Uterus (tissue), 2 donors: ENCODE results near the gene PKD1.
"Not testable (repeated sequence)": the region's sequence is repeated elsewhere in the genome, so short reads cannot be mapped to it uniquely, and the experiment has no call there.

Source experiments
- POLR2A ChIP-seq, 2 donors: fragments of 450-650 bp; IDR thresholded peaks; one replicate each; pipeline ENCODE4 v1.6.1; 2016; ENCODE audit warnings: antibody characterized with exemption in 2 of 2, mild to moderate bottlenecking in 1 of 2, moderate library complexity in 1 of 2
- TF ChIP-seq, protein P1 (sequence below), 4 experiments: fragments of 200-600 bp in 2 of 4; fragments of 450-650 bp in 2 of 4; sonication (generic) in 2 of 4; IDR thresholded peaks; one replicate each; pipeline ENCODE4 v1.5.1; 2016 to 2019; ENCODE audit warnings: antibody characterized with exemption in 4 of 4, mild to moderate bottlenecking in 2 of 4, moderate library complexity in 1 of 4

DNA sequence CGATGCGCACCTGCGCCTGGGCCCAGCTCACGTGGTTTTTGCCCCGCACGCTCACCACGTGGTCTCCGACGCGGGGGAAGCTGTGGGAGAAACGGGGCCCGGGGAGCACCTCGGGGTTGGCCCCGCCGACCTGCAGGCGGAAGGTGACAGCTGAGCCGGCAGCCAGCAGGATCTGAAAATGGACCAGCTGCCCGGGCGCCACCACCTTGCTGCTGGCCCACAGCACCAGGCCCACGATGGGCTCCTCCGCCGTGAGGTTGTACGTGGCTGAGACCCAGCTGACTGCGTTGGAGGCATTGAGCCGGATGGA is 26.5 kb downstream of the PKD1 start:
- TF ChIP-seq, protein P1, sequence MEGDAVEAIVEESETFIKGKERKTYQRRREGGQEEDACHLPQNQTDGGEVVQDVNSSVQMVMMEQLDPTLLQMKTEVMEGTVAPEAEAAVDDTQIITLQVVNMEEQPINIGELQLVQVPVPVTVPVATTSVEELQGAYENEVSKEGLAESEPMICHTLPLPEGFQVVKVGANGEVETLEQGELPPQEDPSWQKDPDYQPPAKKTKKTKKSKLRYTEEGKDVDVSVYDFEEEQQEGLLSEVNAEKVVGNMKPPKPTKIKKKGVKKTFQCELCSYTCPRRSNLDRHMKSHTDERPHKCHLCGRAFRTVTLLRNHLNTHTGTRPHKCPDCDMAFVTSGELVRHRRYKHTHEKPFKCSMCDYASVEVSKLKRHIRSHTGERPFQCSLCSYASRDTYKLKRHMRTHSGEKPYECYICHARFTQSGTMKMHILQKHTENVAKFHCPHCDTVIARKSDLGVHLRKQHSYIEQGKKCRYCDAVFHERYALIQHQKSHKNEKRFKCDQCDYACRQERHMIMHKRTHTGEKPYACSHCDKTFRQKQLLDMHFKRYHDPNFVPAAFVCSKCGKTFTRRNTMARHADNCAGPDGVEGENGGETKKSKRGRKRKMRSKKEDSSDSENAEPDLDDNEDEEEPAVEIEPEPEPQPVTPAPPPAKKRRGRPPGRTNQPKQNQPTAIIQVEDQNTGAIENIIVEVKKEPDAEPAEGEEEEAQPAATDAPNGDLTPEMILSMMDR (IDR thresholded peaks at IDR 0.05): not testable (repeated sequence)
- TF ChIP-seq POLR2A (IDR thresholded peaks at IDR 0.05): not testable (repeated sequence)
